OCI-LY3 (cell line): ENCODE data around the gene NFX1.

ENCODE experiments used
- CTCF ChIP-seq: fragments of 200-600, 300-600 bp; sonication (generic); IDR thresholded peaks from 2 replicates; pipeline ENCODE4 v1.5.1; 2014; ENCODE audit warnings: antibody characterized with exemption, low read length, low read depth
- EZH2phosphoT487 ChIP-seq: fragments of 200-600 bp; shearing (Covaris generic); IDR thresholded peaks from 2 replicates; pipeline ENCODE4 v1.6.1; 2018; ENCODE audit warnings: antibody characterized with exemption, mixed run types, low read depth

GRCh38 chr9:33249983-33250382 is 40.3 kb upstream of the NFX1 start:
- TF ChIP-seq CTCF (no peak), EZH2phosphoT487 (no peak)
